Germinal center (tissue), 1 donor: ENCODE results near the gene SORBS2.
A peak's percentile ranks its signal among the peaks of the same experiment; 100 is the strongest.

Experiments
- DNase-seq: peaks from one replicate; pipeline ENCODE4 v3.0.0; 2012; ENCODE audit warnings: mixed read lengths, low spot score

Gene SORBS2

DNA sequence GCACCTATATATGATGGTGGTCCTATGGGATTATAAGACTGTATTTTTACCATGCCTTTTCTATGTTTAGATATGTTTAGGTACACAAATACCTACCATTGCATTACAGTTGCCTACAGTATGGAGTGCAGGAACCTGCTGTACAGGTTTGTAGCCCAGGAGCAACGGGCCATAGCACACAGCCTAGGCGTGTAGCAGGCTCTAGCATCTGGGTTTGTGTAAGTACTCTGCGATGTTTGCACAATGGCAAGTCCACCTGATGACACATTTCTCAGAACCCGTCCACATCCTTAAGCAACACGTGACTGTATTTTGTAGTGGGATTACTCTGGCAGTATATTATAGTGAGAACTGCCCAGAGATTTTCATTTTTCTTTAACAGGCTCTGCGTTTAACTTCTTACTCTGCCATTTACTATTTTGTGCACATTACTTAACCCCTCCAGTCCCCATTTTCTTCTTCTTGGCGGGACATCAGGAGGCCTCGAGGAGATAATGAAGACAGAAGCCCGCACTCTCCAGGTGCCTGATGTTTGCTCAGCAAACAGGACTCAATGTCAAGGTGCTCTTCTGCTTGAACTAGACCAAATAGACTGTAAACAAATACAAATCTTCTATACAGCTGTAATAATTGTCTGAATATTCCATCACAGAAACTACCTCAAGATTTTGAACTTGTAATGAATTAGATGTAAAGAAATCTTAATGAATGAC, 174.7 kb downstream of the SORBS2 start:
- DNase-seq = no peak

DNA sequence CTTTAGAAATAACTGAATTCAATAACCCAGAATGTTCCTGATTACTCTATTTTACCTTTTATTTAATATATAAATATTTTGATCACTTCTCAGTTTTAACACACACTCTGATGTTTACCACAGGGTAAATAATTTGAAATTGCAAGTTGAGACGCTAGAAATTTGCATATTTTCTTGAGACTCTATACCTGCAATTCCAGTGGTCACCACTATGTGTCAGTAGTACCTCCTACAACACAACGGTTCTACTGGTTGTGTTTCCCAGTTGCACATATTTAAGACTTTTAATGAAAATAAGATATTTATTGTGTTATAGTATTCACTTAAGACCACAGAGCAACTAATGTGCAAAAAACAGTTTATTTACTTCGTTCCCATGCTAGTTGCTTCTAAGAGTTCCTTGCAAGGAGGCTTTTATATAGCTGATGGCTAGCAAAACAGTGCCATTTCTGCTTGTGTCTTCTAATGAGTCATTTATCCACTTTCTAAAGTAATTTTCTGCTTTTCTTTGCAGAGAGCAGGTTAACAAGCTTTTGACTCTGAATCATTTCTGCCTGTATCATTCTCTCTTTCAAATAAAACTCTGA, 177.8 kb downstream of the SORBS2 start:
- DNase-seq = peak; percentile 12

GRCh38 chr4:185626798-185627197, 185.2 kb downstream of the SORBS2 start:
- DNase-seq = no peak

- no peak for DNase-seq
Observed at GRCh38 chr4:185625503-185625902, 186.5 kb downstream of the SORBS2 start.

DNA sequence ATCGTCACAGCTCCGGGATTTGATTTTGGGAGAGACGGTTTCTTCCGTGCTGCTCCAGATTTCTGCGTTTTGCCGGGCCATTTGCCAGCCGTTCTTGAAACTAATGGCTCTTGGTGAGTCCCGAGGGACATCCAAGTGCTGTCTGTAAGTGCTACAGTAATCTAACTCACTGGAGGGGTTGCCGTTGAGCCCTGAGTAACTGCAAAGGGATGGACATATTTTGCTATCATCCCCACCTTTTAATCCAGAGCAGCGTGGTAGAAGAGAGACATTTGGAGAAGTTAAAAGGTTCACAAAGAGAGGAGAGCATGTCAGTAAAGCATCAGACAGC, 187.8 kb downstream of the SORBS2 start:
- no peak for DNase-seq

DNA sequence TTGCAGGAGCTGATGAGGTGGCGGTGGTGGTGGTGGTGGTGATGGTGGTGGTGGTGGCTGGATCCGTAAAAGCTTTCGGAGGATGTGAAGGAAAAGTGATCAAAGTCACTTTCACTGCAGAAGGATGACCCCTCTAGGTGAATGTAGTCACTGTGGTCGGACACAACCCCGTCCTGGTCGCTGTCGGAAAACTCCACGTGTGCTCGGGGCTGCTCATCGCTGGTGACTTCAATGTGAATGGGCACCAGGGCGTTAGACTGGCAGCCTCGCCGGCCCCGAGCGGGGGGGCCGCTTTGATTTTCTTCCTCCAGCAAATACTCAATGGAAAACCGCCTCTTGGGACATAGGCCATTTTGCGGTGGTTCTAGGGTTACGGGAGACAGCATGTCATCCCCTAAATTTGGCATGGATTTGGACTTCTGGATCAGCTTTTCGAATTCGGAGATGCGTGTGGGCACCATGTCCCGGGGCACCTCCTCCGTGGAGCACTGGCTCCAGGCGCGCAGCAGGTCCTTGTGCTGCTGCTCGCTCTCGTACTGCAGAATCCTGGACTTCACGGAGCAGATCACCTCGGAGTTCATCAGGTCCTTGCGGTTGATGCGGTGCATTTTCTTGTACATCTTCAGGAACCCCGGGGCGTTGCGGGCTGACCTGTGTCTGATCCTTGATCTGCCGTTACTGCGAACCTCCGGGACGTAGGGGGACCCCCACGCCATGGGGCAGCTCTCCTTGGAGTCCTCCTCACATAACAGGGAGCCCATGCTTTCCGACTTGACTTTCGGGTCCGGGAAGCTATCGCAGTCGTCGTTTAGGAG, 188.3 kb downstream of the SORBS2 start:
- DNase-seq = no peak

GRCh38 chr4:185608185-185608584, 203.8 kb downstream of the SORBS2 start:
- no peak for DNase-seq

- DNase-seq = no peak
Observed at GRCh38 chr4:185602397-185602796, 209.6 kb downstream of the SORBS2 start.

- DNase-seq = no peak
Observed at GRCh38 chr4:185600801-185601434, 211.1 kb downstream of the SORBS2 start.

GRCh38 chr4:185599553-185600243, 212.3 kb downstream of the SORBS2 start:
- no peak for DNase-seq

DNA sequence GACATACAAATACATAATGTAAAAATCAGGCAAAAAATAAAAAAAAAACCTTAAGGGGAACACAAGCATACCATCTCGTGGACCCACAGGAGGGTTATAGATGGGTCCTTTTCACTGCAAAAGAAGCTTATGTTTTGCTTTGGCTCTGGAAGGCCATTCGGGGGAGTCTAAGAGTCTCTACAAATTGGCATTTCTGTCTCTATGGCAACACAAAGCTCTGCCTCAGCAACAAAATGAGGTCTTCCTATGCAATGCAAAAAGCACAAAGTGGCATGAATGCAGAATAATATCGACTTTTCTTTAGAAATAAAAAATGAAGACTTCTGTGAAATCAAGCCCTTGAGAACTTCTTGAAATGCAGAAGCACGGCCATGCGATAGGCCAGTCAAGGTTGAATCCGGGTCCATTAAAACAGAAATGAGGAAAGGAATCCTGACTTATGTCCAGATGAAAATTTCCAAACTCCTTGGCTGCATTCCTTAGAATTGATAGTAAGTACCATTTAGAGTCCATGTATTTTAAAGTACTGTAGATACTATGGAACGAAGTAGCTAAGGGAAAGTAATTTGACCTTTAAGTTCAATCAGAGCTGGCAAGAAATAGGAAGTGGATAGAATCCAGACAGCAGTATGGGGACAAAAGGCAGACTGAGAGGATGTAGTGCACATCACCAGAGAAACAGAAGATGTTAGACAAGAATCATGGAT, 213.0 kb downstream of the SORBS2 start:
- DNase-seq = no peak

DNA sequence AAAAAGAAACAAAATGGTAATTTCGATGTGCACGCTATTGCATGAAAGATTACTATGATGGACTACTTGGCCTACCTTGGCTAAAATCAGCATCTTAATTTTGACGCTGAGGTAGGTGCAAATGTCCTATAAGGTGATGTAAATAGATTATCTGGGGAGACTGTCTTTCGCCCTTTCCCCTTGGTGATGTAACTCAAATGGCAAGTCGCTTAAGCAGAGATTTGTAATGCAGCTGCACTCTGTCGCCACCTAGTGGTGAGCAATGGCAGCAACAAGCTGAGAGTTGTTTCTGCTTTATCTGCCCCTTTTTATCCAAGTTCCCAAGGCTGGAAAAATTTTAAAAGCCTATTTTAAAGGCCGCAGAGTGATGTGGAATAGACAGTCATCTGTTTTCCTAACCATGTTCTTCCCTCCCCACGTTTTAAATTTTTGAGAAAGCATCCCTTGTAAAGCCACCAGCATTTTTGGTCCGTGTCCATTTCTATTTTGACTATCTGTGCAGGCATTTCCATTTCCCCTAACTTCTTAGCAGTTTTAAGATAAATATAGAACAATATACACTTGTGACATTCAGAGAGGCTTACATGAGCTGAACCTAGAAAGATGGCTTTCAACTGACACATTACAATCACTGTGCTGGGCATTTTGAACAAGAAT, 214.3 kb downstream of the SORBS2 start:
- DNase-seq = peak; percentile 67

DNA sequence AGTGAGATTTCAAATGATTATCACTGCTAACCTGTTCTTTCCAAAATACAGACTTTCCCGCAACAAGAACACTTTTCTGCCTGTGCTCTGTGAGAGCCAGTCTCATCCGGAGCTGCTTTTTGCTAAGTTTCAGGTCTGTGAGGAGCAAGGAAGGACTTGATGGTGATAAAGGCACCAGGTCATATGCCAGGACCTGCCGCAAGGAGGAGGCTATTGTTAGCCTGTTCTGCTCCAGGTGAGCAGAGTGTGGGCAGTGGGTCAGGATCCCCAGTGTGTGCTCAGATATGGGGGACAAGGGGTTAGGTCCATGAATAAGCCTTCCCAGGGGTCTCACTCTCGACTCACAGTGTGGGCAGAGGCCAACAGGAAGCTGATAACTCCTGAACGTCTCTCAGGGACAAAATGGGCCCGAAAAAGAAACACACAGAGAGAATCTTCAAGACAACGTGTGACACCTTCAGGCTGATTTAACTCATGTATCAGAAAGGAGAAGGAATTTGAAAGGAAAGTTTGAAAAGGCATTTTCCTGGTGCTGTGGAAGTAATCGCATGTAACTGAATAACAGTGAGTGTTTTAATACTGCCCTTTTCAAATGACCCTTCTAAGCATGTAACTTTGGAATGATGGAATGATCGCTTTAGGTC, 219.0 kb downstream of the SORBS2 start:
- DNase-seq = no peak

- DNase-seq = no peak
Observed at GRCh38 chr4:185592438-185592837, 219.6 kb downstream of the SORBS2 start.

DNA sequence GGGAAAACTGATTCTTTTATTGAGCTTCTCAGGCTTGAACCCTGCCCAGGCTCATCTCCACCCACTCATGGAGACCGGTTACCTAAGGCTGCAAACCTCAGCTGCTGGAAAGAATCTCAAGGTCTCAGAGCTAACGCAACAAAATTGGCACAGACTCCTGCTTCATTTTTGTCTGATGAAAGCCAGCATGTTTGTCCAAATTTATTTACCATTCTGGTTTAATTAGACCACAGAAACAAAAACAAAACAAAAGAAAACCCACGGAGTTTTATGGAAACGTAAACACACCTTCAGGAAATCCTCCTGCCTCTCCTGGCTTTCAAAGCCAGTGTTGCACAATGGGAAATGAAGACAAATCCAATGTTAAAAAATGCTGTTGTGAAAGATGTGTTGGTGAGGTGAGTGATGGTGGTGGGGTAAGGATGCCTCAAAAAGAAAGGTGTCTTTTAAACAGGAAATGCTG, 220.3 kb downstream of the SORBS2 start:
- no peak for DNase-seq

DNA sequence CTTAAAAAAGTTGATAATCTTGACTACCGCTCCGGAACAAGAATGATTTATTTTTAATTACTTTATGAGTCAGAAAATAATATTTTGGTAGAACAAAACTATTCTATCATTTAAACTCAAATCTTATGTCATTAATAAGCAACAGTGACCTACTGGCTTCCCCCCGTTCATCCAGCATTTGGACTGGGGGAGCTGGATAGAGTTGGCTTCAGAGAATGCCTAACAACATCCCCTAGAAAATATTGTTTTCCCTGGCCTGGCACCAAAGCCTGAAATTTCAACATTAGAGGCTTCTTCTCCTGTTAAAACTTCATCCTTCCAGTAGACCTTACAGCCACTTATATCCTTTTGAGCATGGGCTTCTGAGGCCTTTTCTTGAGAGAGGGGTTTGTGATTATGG, 221.0 kb downstream of the SORBS2 start:
- DNase-seq = no peak

- no peak for DNase-seq
Observed at GRCh38 chr4:185589067-185589836, 222.7 kb downstream of the SORBS2 start.

- DNase-seq = peak; percentile 82
Observed at GRCh38 chr4:185587427-185588161, 224.4 kb downstream of the SORBS2 start.

- no peak for DNase-seq
Observed at GRCh38 chr4:185587030-185587426, 225.0 kb downstream of the SORBS2 start.
